HepG2 (cell line): Measurements from ENCODE around the gene NINJ2. TPM values are rescaled to one million over a fixed set of nuclear protein-coding genes. Genes with fewer than 3 reads are reported as not detected.

Experiments
- ATAC-seq: fragments of 200-7000 bp; cut with Tn5 transposase; 3 replicates; pipeline ENCODE4 v1.9.1; 2020; ENCODE audit warnings: mild to moderate bottlenecking, moderate library complexity
- BruUV-seq: library from RNA; stranded (reverse); fragments of 400-500 nt; replicated peaks from 2 replicates; lab custom pipeline; 2021; lab: Mats Ljungman, UMichigan
- CTCF ChIA-PET: fragments of 300-600 bp; formaldehyde crosslinking; extraction: SDS; loops from one replicate; lab custom pipeline; 2021; ENCODE audit warnings: low total read pairs, inconsistent platforms, low intra/inter-chr PET ratio; lab: Yijun Ruan, JAX
- POLR2A ChIA-PET: fragments of 350-600 bp; sonication (Branson Sonifier 250); formaldehyde crosslinking; loops from one replicate; lab custom pipeline; 2020; ENCODE audit warnings: antibody characterized with exemption, inconsistent platforms; lab: Yijun Ruan, JAX
- DNase-seq: peaks from one replicate; pipeline ENCODE4 v3.0.0-alpha.2; 2015; ENCODE audit warnings: low spot score
- FAIRE-seq: peaks from 3 replicates; lab custom pipeline; 2011; peaks lifted over from hg19 to GRCh38; lab: Jason Lieb, UNC
- H2AFZ ChIP-seq: one replicate; pipeline ENCODE4 v1.6.1; 2011; ENCODE audit warnings: low read length, inconsistent platforms
- H3K27ac ChIP-seq: fragments of 300-600 bp; 3 replicates; pipeline ENCODE4 v1.8.0; 2011; ENCODE audit warnings: mixed run types, mild to moderate bottlenecking, mixed read lengths, low read length, inconsistent platforms; ENCODE audit not compliant: insufficient read depth; ENCODE audit errors: extremely low read length
- H3K27me3 ChIP-seq, 2 experiments: fragments of 200-600 bp in 1 of 2; 2 replicates in 1 of 2; 3 replicates in 1 of 2; pipeline versions ENCODE4 v1.6.0 to v1.8.0; 2011; ENCODE audit warnings: low read length in 2 of 2, mild to moderate bottlenecking in 2 of 2, moderate library complexity in 2 of 2, inconsistent platforms in 1 of 2; ENCODE audit not compliant: insufficient read depth in 2 of 2, control insufficient read depth in 1 of 2
- H3K36me3 ChIP-seq, 2 experiments: fragments of 200-600 bp in 1 of 2; replicated peaks in 1 of 2; 2 replicates in 1 of 2; 3 replicates in 1 of 2; pipeline versions ENCODE4 v1.5.1 to v1.8.0; 2011; ENCODE audit warnings: low read length in 2 of 2, inconsistent platforms in 1 of 2; ENCODE audit not compliant: insufficient read depth in 2 of 2, control insufficient read depth in 1 of 2
- H3K4me1 ChIP-seq: 2 replicates; pipeline ENCODE4 v1.5.1; 2012; ENCODE audit warnings: low read length, inconsistent platforms; ENCODE audit not compliant: insufficient read depth
- H3K4me2 ChIP-seq: 2 replicates; pipeline ENCODE4 v1.6.0; 2011; ENCODE audit warnings: low read depth, low read length, inconsistent platforms
- H3K4me3 ChIP-seq, 3 experiments: fragments of 200-600 bp in 1 of 3; sonication (generic), shearing (Covaris generic) in 1 of 3; replicated peaks in 1 of 3; 2 replicates each; pipeline ENCODE4 v1.5.1; 2011 to 2016; ENCODE audit warnings: low read length in 3 of 3, inconsistent platforms in 2 of 3, low read depth in 2 of 3, mild to moderate bottlenecking in 2 of 3, control low read depth in 1 of 3, mixed read lengths in 1 of 3; ENCODE audit not compliant: insufficient read depth in 1 of 3
- H3K79me2 ChIP-seq: one replicate; pipeline ENCODE4 v1.6.1; 2011; ENCODE audit warnings: low read length, inconsistent platforms; ENCODE audit not compliant: insufficient read depth
- H3K9ac ChIP-seq: 2 replicates; pipeline ENCODE4 v1.6.0; 2011; ENCODE audit warnings: mild to moderate bottlenecking, low read depth, low read length, inconsistent platforms; ENCODE audit not compliant: insufficient read depth
- H3K9me3 ChIP-seq: 2 replicates; pipeline ENCODE4 v1.5.1; 2012; ENCODE audit warnings: mild to moderate bottlenecking, low read length
- H4K20me1 ChIP-seq: 2 replicates; pipeline ENCODE4 v1.6.0; 2011; ENCODE audit warnings: inconsistent platforms, mild to moderate bottlenecking, low read length, moderate library complexity; ENCODE audit not compliant: insufficient read depth
- FOXA1 ChIP-seq, 2 experiments: fragments of 450-650 bp in 1 of 2; sonication (generic) in 1 of 2; formaldehyde crosslinking in 1 of 2; IDR thresholded peaks; 2 replicates each; pipeline versions ENCODE4 v1.4.0 to v1.6.1; 2016 to 2020; ENCODE audit warnings: missing genetic modification reagents in 1 of 2
- FOXP1 ChIP-seq, 2 experiments: fragments of 450-650 bp in 1 of 2; IDR thresholded peaks; 2 replicates each; pipeline ENCODE4 v1.6.1; 2017 to 2018; ENCODE audit warnings: antibody characterized with exemption in 1 of 2
- GABPB1 ChIP-seq: IDR thresholded peaks from 2 replicates; pipeline ENCODE4 v1.6.1; 2016; ENCODE audit warnings: mild to moderate bottlenecking, missing genetic modification reagents, moderate library complexity, missing compliant biosample characterization
- GLI4 ChIP-seq: sonication (generic); formaldehyde crosslinking; IDR thresholded peaks from 2 replicates; pipeline ENCODE4 v1.5.1; 2020; ENCODE audit warnings: missing genetic modification reagents, mild to moderate bottlenecking, moderate library complexity, borderline replicate concordance
- KIAA2018 ChIP-seq: sonication (generic); formaldehyde crosslinking; IDR thresholded peaks from 2 replicates; pipeline ENCODE4 v1.5.0; 2020; ENCODE audit warnings: mild to moderate bottlenecking, missing genetic modification reagents, borderline replicate concordance
- POLR2AphosphoS5 ChIP-seq: IDR thresholded peaks from 2 replicates; pipeline ENCODE4 v1.6.1; 2012; ENCODE audit warnings: low read depth, low read length
- SIX1 ChIP-seq: sonication (generic); formaldehyde crosslinking; IDR thresholded peaks from 2 replicates; pipeline ENCODE4 v1.4.0; 2020; ENCODE audit warnings: missing genetic modification reagents, borderline replicate concordance
- ZNF30 ChIP-seq: sonication (generic); formaldehyde crosslinking; IDR thresholded peaks from 2 replicates; pipeline ENCODE4 v1.5.0; 2020; ENCODE audit warnings: mild to moderate bottlenecking, missing genetic modification reagents
- ZNF343 ChIP-seq: sonication (generic); formaldehyde crosslinking; IDR thresholded peaks from 2 replicates; pipeline ENCODE4 v1.4.0; 2020; ENCODE audit warnings: mild to moderate bottlenecking, missing genetic modification reagents
- ZNF558 ChIP-seq: sonication (generic); formaldehyde crosslinking; IDR thresholded peaks from 2 replicates; pipeline ENCODE4 v1.9.0; 2022; ENCODE audit warnings: mild to moderate bottlenecking, missing genetic modification reagents, borderline replicate concordance
- ZNF580 ChIP-seq: IDR thresholded peaks from 2 replicates; pipeline ENCODE4 v1.6.1; 2016; ENCODE audit warnings: low read depth, borderline replicate concordance
- ZNF781 ChIP-seq: sonication (generic); formaldehyde crosslinking; IDR thresholded peaks from 2 replicates; pipeline ENCODE4 v1.5.1; 2020; ENCODE audit warnings: borderline replicate concordance, mild to moderate bottlenecking, missing genetic modification reagents; ENCODE audit errors: not compliant biosample characterization
- ZNF878 ChIP-seq: sonication (generic); formaldehyde crosslinking; IDR thresholded peaks from 2 replicates; pipeline ENCODE4 v1.8.1; 2023; ENCODE audit warnings: mild to moderate bottlenecking, missing genetic modification reagents, moderate library complexity
- WGBS: methylation state at CpG from one replicate; pipeline ENCODE4 v1.1.6; 2017; ENCODE audit warnings: low lambda C conversion rate; 5-methylcytosine and 5-hydroxymethylcytosine counted together
- in situ Hi-C: cut with HindIII; loops from 2 replicates; pipeline ENCODE4 v1.10.0; 2017; ENCODE audit warnings: low pct_unique_long_range_greater_than_20kb; ENCODE audit not compliant: extremely low pct_ligation_motif_present
- intact Hi-C: fragments of 100-400 bp; cut with micrococcal nuclease; formaldehyde crosslinking; loops from one replicate; pipeline ENCODE4 v1.10.0; 2022; ENCODE audit not compliant: unreplicated experiment
- polyA plus RNA-seq, 8 experiments: library from polyadenylated mRNA; depleted of rRNA in 3 of 8; stranded (reverse) in 7 of 8; unstranded in 1 of 8; fragments of >200 nt; fragmentation: Illumina TruSeq in 4 of 8; extraction: Trizol in 4 of 8; gene quantifications; 2 replicates each; pipeline versions ENCODE4 v1.2.1 to v1.2.3, GENCODE V29; 2011 to 2016; ENCODE audit warnings: low read depth in 4 of 8, missing spikeins in 1 of 8, mixed read lengths in 1 of 8; ENCODE audit not compliant: insufficient read depth in 1 of 8
- total RNA-seq, 5 experiments: library from RNA; depleted of rRNA; stranded (reverse); fragments of >200 nt; fragmentation: Illumina TruSeq; extraction: Trizol; gene quantifications; 2 replicates each; pipeline ENCODE4 v1.2.3, GENCODE V29; 2016; ENCODE audit warnings: low read depth in 1 of 5
- TF ChIP-seq, protein P1 (sequence below): sonication (generic); formaldehyde crosslinking; IDR thresholded peaks from 2 replicates; pipeline ENCODE4 v1.5.0; 2020; ENCODE audit warnings: missing genetic modification reagents, mild to moderate bottlenecking, borderline replicate concordance

Gene NINJ2
- total and polyA plus RNA-seq, 2 of the 13 experiments (the other 11 are each of a cell fraction or from before 2014, with no cell fraction given): 0.62 to 3.8 TPM

DNA sequence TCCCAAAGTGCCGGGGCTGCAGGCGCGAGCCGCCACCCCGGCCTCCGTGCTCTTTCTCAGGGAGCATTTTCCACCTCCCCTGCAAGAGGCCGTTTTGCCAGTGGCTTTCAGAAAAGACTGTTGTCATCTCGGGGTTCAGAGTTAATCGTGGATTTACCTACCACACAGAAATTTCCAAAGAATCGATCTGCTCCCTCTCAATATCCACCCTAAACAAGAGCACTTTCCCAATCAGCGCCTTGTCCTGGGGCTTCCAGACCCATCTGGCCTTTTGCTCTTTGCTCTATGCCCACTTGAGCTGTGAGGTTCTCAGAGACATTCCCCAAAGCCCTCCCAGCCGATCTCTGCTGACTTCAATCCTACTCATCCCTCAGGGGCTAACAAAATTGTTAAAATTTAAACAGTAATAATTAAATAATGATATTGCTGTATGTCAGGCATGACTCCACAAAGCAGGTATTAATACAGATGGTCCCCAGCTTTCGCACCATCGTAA is 86.6 kb downstream of the NINJ2 start:
- DNase-seq: no peak
- no peaks in the 10 kb centered on the region; a peak in 1 of 5 replicates for H3K27me3 ChIP-seq
- H4K20me1 ChIP-seq: no peaks in the 10 kb centered on the region
- H3K9me3 ChIP-seq: no peaks in the 10 kb centered on the region
- H3K4me2 ChIP-seq: peak overlapping the region; percentile 30
- H3K4me3 ChIP-seq: no peak overlapping the region
- H3K9ac ChIP-seq: peak overlapping the region; percentile 51
- H3K79me2 ChIP-seq: no peaks in the 10 kb centered on the region
- no peak overlapping the region for H2AFZ ChIP-seq
- TSS peak; percentile 73 for BruUV-seq
- POLR2A ChIA-PET: interaction anchor here (0.6 to 5.3 kb wide), 8 partner anchors 9 to 177 kb away, joined by 3 to 42 read pairs (median 8); partner anchors contain the start of gene WNK1
- no peaks in the 10 kb centered on the region for H3K36me3 ChIP-seq
- no peak for FAIRE-seq
- in situ Hi-C loops (loop anchor here (10.0 kb wide), 1 partner anchor 238 kb away; no protein-coding TSS in a partner anchor), intact Hi-C loops (loop anchor here (5.0 to 10.0 kb wide), 3 partner anchors 41 to 1028 kb away; no protein-coding TSS in a partner anchor)
- 61% methylated on average over 14 of the region's 14 CpGs for WGBS
- ATAC-seq: no peak
- H3K4me1 ChIP-seq: peaks cover 94% of the 10 kb centered on the region
- CTCF ChIA-PET: interaction anchor here (1.3 to 3.3 kb wide), 2 partner anchors 175 to 1007 kb away, joined by 3 to 28 read pairs; partner anchors contain the start of gene WNK1
- peak overlapping the region; percentile 86 for H3K27ac ChIP-seq
- 0 out of 2 replicates have a peak, but pooled peaks have one; percentile 13 for TF ChIP-seq GLI4 (CRISPR knock-in tag)
- TF ChIP-seq KIAA2018: no peak
- TF ChIP-seq FOXP1 (IDR thresholded peaks at IDR 0.05): no peak
- no peak for TF ChIP-seq FOXP1 (CRISPR knock-in tag; IDR thresholded peaks at IDR 0.05)
- TF ChIP-seq POLR2AphosphoS5: 0 out of 2 replicates have a peak, but pooled peaks have one; percentile 4
- 0 out of 2 replicates have a peak, but pooled peaks have one; percentile 5 for TF ChIP-seq ZNF878 (CRISPR knock-in tag)
- TF ChIP-seq GABPB1: peak; percentile 29; the same call in 1 of the 2 replicates
- TF ChIP-seq ZNF558: 0 out of 2 replicates have a peak, but pooled peaks have one; percentile 23
- TF ChIP-seq ZNF580 (CRISPR knock-in tag): no peak
- 0 out of 2 replicates have a peak, but pooled peaks have one; percentile 26 for TF ChIP-seq ZNF343 (CRISPR knock-in tag)
- no peak for TF ChIP-seq SIX1 (CRISPR knock-in tag)
- TF ChIP-seq ZNF30: no peak
- TF ChIP-seq FOXA1 (IDR thresholded peaks at IDR 0.05): no peak
- TF ChIP-seq FOXA1 (CRISPR knock-in tag; IDR thresholded peaks at IDR 0.05): 0 out of 2 replicates have a peak, but pooled peaks have one; percentile 0
- TF ChIP-seq, protein P1, sequence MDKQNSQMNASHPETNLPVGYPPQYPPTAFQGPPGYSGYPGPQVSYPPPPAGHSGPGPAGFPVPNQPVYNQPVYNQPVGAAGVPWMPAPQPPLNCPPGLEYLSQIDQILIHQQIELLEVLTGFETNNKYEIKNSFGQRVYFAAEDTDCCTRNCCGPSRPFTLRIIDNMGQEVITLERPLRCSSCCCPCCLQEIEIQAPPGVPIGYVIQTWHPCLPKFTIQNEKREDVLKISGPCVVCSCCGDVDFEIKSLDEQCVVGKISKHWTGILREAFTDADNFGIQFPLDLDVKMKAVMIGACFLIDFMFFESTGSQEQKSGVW (CRISPR knock-in tag): peak; percentile 18; the same call in 1 of the 2 replicates
- peak; percentile 3 for TF ChIP-seq ZNF781 (CRISPR knock-in tag)
